ENCODE measurements around the gene AMOT.

AMOT gene

GRCh38 chrX:112731793-112732192 is 108.8 kb downstream of the AMOT start:
- FAIRE-seq, result peak; percentile 65
